Measurements from ENCODE around the gene PEX13.

PEX13 gene

DNA sequence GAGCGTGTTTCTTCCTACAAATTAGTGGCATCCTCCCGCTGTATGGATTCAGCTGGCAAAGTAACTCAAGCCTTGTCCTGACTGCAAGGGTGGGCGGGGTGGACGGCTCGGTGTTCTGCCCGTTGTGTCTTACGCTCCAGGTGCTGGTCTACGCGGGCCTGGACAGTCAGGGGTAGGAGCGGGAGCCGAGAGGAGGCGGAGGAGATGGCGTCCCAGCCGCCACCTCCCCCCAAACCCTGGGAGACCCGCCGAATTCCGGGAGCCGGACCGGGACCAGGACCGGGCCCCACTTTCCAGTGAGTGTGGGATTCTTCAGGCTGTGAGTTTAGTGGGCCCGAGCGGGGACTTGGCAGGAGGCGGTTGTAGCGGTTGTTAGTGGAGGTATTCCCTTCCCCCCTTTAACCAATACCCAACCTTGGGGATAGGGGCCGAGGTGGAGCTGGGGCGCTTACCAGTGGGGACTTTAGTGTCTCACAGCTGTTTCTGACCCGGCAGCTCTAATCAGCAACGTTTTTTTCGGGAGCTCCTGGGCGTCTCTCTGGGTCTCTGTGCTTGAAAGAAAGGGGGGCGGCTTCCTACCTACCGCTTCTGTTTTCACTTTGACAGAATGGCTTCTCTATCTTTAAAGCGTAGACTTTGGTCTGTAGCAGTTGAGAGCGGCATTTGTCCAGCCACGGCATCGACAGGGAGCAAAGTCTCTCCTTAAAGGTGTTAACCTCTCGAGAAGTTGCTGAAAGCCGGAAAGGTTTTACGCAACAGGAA, at the start of gene PEX13, which contains the start of gene PUS10 (continued):
- TF ChIP-seq, protein P1, sequence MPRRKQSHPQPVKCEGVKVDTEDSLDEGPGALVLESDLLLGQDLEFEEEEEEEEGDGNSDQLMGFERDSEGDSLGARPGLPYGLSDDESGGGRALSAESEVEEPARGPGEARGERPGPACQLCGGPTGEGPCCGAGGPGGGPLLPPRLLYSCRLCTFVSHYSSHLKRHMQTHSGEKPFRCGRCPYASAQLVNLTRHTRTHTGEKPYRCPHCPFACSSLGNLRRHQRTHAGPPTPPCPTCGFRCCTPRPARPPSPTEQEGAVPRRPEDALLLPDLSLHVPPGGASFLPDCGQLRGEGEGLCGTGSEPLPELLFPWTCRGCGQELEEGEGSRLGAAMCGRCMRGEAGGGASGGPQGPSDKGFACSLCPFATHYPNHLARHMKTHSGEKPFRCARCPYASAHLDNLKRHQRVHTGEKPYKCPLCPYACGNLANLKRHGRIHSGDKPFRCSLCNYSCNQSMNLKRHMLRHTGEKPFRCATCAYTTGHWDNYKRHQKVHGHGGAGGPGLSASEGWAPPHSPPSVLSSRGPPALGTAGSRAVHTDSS (tag by site-specific recombination; IDR thresholded peaks at IDR 0.05), result no peak
- peak; percentile 26; the same call in 1 of the 2 replicates for TF ChIP-seq ZFP69B (tag by site-specific recombination; IDR thresholded peaks at IDR 0.05)
- TF ChIP-seq KLF7 (tag by site-specific recombination; IDR thresholded peaks at IDR 0.05; ENCODE audit: borderline replicate concordance), result no peak
- no peak for TF ChIP-seq ZNF521 (tag by site-specific recombination; IDR thresholded peaks at IDR 0.05)
- peak; percentile 52; the same call in 1 of the 2 replicates for TF ChIP-seq ZIC2 (tag by site-specific recombination; IDR thresholded peaks at IDR 0.05)
- no peak for TF ChIP-seq ZNF157 (tag by site-specific recombination; IDR thresholded peaks at IDR 0.05)
- TF ChIP-seq ZNF76 (tag by site-specific recombination; IDR thresholded peaks at IDR 0.05; ENCODE audit: borderline replicate concordance, low read depth), result no peak
- no peak for TF ChIP-seq ZNF701 (tag by site-specific recombination; IDR thresholded peaks at IDR 0.05)
- no peak for TF ChIP-seq ZNF223 (tag by site-specific recombination; IDR thresholded peaks at IDR 0.05)
- TF ChIP-seq ZNF670 (tag by site-specific recombination; IDR thresholded peaks at IDR 0.05; ENCODE audit: low read depth), result no peak
- TF ChIP-seq ZFHX2 (tag by site-specific recombination; conservative IDR thresholded peaks at IDR 0.05), result peak; percentile 87
- peak; percentile 100 for TF ChIP-seq ZBTB17 (tag by site-specific recombination; IDR thresholded peaks at IDR 0.05)
- TF ChIP-seq, protein P2, sequence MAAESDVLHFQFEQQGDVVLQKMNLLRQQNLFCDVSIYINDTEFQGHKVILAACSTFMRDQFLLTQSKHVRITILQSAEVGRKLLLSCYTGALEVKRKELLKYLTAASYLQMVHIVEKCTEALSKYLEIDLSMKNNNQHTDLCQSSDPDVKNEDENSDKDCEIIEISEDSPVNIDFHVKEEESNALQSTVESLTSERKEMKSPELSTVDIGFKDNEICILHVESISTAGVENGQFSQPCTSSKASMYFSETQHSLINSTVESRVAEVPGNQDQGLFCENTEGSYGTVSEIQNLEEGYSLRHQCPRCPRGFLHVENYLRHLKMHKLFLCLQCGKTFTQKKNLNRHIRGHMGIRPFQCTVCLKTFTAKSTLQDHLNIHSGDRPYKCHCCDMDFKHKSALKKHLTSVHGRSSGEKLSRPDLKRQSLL (tag by site-specific recombination; IDR thresholded peaks at IDR 0.05), result 0 out of 2 replicates have a peak, but pooled peaks have one; percentile 28
- no peak for TF ChIP-seq ZNF221 (tag by site-specific recombination; IDR thresholded peaks at IDR 0.05; ENCODE audit: borderline replicate concordance)
- TF ChIP-seq, protein P3, sequence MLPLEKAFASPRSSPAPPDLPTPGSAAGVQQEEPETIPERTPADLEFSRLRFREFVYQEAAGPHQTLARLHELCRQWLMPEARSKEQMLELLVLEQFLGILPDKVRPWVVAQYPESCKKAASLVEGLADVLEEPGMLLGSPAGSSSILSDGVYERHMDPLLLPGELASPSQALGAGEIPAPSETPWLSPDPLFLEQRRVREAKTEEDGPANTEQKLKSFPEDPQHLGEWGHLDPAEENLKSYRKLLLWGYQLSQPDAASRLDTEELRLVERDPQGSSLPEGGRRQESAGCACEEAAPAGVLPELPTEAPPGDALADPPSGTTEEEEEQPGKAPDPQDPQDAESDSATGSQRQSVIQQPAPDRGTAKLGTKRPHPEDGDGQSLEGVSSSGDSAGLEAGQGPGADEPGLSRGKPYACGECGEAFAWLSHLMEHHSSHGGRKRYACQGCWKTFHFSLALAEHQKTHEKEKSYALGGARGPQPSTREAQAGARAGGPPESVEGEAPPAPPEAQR (tag by site-specific recombination; IDR thresholded peaks at IDR 0.05), result no peak
- no peak for TF ChIP-seq SALL2 (tag by site-specific recombination; IDR thresholded peaks at IDR 0.05; ENCODE audit: borderline replicate concordance)
- TF ChIP-seq ZNF416 (tag by site-specific recombination; IDR thresholded peaks at IDR 0.05), result no peak
- no peak for TF ChIP-seq ZNF214 (tag by site-specific recombination; IDR thresholded peaks at IDR 0.05; ENCODE audit: borderline replicate concordance)
- no peak for TF ChIP-seq ZNF10 (tag by site-specific recombination; IDR thresholded peaks at IDR 0.05)
- no peak for TF ChIP-seq ZNF169 (tag by site-specific recombination; IDR thresholded peaks at IDR 0.05)
- peak; percentile 82 for TF ChIP-seq IKZF3 (tag by site-specific recombination; IDR thresholded peaks at IDR 0.05)
- TF ChIP-seq WT1 (tag by site-specific recombination; IDR thresholded peaks at IDR 0.05), result no peak
- TF ChIP-seq OVOL3 (tag by site-specific recombination; IDR thresholded peaks at IDR 0.05), result no peak
- no peak for TF ChIP-seq HOXD13 (CRISPR knock-in tag; IDR thresholded peaks at IDR 0.05; ENCODE audit: borderline replicate concordance)
- no peak for TF ChIP-seq KLF8 (tag by site-specific recombination; IDR thresholded peaks at IDR 0.05)
- TF ChIP-seq ZNF112 (tag by site-specific recombination; IDR thresholded peaks at IDR 0.05), result no peak
- TF ChIP-seq MEIS1 (CRISPR knock-in tag; IDR thresholded peaks at IDR 0.05; ENCODE audit: borderline replicate concordance), result no peak
- no peak for TF ChIP-seq SETDB1 (IDR thresholded peaks at IDR 0.05; ENCODE audit: insufficient read length, low read length)
- TF ChIP-seq ZNF175 (tag by site-specific recombination; IDR thresholded peaks at IDR 0.05), result no peak
- no peak for TF ChIP-seq GFI1B (tag by site-specific recombination; IDR thresholded peaks at IDR 0.05)
- TF ChIP-seq, protein P4, sequence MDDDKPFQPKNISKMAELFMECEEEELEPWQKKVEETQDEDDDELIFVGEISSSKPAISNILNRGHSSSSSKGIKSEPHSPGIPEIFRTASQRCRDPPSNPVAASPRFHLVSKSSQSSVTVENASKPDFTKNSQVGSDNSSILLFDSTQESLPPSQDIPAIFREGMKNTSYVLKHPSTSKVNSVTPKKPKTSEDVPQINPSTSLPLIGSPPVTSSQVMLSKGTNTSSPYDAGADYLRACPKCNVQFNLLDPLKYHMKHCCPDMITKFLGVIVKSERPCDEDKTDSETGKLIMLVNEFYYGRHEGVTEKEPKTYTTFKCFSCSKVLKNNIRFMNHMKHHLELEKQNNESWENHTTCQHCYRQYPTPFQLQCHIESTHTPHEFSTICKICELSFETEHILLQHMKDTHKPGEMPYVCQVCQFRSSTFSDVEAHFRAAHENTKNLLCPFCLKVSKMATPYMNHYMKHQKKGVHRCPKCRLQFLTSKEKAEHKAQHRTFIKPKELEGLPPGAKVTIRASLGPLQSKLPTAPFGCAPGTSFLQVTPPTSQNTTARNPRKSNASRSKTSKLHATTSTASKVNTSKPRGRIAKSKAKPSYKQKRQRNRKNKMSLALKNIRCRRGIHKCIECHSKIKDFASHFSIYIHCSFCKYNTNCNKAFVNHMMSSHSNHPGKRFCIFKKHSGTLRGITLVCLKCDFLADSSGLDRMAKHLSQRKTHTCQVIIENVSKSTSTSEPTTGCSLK (tag by site-specific recombination; IDR thresholded peaks at IDR 0.05), result no peak
- no peak for TF ChIP-seq ZNF133 (tag by site-specific recombination; IDR thresholded peaks at IDR 0.05)
- TF ChIP-seq, protein P5, sequence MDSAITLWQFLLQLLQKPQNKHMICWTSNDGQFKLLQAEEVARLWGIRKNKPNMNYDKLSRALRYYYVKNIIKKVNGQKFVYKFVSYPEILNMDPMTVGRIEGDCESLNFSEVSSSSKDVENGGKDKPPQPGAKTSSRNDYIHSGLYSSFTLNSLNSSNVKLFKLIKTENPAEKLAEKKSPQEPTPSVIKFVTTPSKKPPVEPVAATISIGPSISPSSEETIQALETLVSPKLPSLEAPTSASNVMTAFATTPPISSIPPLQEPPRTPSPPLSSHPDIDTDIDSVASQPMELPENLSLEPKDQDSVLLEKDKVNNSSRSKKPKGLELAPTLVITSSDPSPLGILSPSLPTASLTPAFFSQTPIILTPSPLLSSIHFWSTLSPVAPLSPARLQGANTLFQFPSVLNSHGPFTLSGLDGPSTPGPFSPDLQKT (IDR thresholded peaks at IDR 0.05; ENCODE audit: borderline replicate concordance, low read depth, low read length), result no peak
- TF ChIP-seq MZF1 (tag by site-specific recombination; IDR thresholded peaks at IDR 0.05; ENCODE audit: borderline replicate concordance), result no peak
- TF ChIP-seq ZNF561 (tag by site-specific recombination; IDR thresholded peaks at IDR 0.05; ENCODE audit: borderline replicate concordance), result no peak; the same call in 1 of the 2 replicates
